HCT116 (cell line): ENCODE results near the gene PKNOX2.

ENCODE experiments used
- EZH2 ChIP-seq: fragments of 200-600 bp; sonication (generic); IDR thresholded peaks from 2 replicates; pipeline ENCODE4 v1.6.1; 2017; ENCODE audit warnings: antibody characterized with exemption, mixed run types
- TF ChIP-seq, protein P1 (sequence below): IDR thresholded peaks from 2 replicates; pipeline ENCODE4 v1.6.1; 2012; ENCODE audit warnings: low read depth
- TF ChIP-seq, protein P2 (sequence below): IDR thresholded peaks from 2 replicates; pipeline ENCODE4 v1.6.1; 2012

DNA sequence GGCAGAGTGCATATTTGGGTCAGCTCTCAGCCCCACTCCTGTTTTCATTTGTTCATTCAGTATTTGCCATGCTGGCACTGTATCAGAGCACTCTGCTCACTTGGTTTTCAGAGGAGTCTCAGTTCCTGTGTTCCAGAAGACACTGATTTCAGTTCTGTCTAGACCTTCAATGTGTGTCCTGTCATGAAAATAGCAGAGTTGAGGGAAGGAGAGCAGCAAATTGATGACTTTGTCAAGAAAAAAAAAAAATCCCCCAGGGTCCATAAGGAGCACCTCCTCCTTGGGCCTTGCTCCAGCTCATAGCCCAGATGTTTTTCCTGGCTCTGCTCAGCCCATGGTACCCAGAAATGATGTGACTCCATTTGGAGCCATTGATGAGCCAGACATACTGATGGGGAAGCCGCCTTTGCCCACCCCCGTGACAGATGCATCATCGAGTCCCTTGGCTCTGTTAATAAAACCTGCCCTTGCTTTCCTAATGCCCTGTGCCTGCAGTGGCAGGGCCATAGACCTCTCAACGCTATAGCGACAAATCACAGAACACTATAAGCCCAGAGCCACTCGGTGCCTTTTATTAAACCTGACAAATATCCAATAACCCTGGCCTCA lies 107.0 kb downstream of the PKNOX2 start:
- TF ChIP-seq EZH2, result no peak
- TF ChIP-seq, protein P1, sequence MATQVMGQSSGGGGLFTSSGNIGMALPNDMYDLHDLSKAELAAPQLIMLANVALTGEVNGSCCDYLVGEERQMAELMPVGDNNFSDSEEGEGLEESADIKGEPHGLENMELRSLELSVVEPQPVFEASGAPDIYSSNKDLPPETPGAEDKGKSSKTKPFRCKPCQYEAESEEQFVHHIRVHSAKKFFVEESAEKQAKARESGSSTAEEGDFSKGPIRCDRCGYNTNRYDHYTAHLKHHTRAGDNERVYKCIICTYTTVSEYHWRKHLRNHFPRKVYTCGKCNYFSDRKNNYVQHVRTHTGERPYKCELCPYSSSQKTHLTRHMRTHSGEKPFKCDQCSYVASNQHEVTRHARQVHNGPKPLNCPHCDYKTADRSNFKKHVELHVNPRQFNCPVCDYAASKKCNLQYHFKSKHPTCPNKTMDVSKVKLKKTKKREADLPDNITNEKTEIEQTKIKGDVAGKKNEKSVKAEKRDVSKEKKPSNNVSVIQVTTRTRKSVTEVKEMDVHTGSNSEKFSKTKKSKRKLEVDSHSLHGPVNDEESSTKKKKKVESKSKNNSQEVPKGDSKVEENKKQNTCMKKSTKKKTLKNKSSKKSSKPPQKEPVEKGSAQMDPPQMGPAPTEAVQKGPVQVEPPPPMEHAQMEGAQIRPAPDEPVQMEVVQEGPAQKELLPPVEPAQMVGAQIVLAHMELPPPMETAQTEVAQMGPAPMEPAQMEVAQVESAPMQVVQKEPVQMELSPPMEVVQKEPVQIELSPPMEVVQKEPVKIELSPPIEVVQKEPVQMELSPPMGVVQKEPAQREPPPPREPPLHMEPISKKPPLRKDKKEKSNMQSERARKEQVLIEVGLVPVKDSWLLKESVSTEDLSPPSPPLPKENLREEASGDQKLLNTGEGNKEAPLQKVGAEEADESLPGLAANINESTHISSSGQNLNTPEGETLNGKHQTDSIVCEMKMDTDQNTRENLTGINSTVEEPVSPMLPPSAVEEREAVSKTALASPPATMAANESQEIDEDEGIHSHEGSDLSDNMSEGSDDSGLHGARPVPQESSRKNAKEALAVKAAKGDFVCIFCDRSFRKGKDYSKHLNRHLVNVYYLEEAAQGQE, result no peak
- TF ChIP-seq, protein P2, sequence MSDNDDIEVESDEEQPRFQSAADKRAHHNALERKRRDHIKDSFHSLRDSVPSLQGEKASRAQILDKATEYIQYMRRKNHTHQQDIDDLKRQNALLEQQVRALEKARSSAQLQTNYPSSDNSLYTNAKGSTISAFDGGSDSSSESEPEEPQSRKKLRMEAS, result no peak
